ENCODE results near the gene SCT.

SCT gene

DNA sequence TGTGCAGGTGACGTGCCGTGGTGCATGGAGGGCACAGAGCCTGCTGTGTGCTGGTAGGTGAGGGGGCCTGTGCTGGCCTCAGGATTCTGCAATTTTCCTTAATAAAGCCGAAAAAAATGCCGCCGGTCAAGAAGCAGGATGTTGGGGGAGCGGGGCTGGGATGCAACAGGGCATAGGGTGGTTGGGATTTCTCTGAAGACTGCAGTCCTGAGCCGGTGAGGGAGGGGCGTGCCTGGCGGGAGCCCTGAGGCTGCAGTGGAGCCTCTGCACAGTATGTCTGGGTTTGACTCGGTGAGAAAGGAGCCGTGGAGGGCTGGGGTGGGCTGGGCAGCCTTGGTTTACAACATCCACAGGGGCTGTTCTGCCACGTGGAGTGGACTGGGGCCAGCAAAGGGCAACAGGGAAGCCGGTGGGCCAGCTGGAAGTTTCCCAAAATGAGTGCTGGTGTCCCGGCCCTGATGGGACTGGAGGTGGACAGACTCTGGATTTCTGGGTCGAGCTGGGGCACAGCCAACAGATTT lies 3.6 kb downstream of the SCT start:
- TF ChIP-seq, protein P1, sequence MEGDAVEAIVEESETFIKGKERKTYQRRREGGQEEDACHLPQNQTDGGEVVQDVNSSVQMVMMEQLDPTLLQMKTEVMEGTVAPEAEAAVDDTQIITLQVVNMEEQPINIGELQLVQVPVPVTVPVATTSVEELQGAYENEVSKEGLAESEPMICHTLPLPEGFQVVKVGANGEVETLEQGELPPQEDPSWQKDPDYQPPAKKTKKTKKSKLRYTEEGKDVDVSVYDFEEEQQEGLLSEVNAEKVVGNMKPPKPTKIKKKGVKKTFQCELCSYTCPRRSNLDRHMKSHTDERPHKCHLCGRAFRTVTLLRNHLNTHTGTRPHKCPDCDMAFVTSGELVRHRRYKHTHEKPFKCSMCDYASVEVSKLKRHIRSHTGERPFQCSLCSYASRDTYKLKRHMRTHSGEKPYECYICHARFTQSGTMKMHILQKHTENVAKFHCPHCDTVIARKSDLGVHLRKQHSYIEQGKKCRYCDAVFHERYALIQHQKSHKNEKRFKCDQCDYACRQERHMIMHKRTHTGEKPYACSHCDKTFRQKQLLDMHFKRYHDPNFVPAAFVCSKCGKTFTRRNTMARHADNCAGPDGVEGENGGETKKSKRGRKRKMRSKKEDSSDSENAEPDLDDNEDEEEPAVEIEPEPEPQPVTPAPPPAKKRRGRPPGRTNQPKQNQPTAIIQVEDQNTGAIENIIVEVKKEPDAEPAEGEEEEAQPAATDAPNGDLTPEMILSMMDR (IDR thresholded peaks at IDR 0.05) = no peak
- H3K9ac ChIP-seq = no peak overlapping the region
- no peaks in the 10 kb centered on the region for H3K27me3 ChIP-seq (ENCODE audit: control insufficient read depth, insufficient read depth, low read length)
- H3K27ac ChIP-seq = no peak overlapping the region
- H3K4me2 ChIP-seq (ENCODE audit: low read length) = no peak overlapping the region
- H3K36me3 ChIP-seq (ENCODE audit: control insufficient read depth, insufficient read depth, low read length) = no peaks in the 10 kb centered on the region
- no peaks in the 10 kb centered on the region for H3K79me2 ChIP-seq
- H3K4me3 ChIP-seq (ENCODE audit: low read depth, low read length) = no peak overlapping the region
- H2AFZ ChIP-seq = no peak overlapping the region
- H3K9me3 ChIP-seq (ENCODE audit: control insufficient read depth, low read length) = no peaks in the 10 kb centered on the region
- H3K4me1 ChIP-seq = no peaks in the 10 kb centered on the region

DNA sequence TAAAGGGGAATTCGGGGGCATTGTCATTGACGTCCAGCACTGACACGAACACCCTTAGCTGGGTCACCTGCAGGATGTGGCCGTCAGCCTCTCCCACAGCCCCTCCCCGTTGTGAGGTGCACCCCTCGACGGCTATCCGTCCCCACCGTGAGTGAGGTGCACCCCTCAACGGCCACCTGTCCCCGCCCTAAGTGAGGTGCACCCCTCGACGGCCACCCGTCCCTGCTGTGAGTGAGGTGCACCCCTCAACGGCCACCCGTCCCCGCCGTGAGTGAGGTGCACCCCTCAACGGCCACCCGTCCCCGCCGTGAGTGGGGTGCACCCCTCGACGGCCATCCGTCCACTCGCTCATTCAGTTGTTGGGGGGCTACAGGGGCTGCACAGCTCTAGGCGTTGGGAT lies 5.1 kb downstream of the SCT start:
- Histone ChIP-seq H3K4me1 (no peaks in the 10 kb centered on the region), H3K79me2 (no peaks in the 10 kb centered on the region), H3K4me3 (ENCODE audit: low read depth, low read length) (no peak overlapping the region), H3K27me3 (ENCODE audit: control insufficient read depth, insufficient read depth, low read length) (no peaks in the 10 kb centered on the region), H3K9me3 (ENCODE audit: control insufficient read depth, low read length) (no peaks in the 10 kb centered on the region), H2AFZ (no peak overlapping the region), H3K27ac (no peak overlapping the region), H3K9ac (no peak overlapping the region), H3K36me3 (ENCODE audit: control insufficient read depth, insufficient read depth, low read length) (no peaks in the 10 kb centered on the region), H3K4me2 (ENCODE audit: low read length) (no peak overlapping the region)
- TF ChIP-seq, protein P1 (IDR thresholded peaks at IDR 0.05) = no peak

DNA sequence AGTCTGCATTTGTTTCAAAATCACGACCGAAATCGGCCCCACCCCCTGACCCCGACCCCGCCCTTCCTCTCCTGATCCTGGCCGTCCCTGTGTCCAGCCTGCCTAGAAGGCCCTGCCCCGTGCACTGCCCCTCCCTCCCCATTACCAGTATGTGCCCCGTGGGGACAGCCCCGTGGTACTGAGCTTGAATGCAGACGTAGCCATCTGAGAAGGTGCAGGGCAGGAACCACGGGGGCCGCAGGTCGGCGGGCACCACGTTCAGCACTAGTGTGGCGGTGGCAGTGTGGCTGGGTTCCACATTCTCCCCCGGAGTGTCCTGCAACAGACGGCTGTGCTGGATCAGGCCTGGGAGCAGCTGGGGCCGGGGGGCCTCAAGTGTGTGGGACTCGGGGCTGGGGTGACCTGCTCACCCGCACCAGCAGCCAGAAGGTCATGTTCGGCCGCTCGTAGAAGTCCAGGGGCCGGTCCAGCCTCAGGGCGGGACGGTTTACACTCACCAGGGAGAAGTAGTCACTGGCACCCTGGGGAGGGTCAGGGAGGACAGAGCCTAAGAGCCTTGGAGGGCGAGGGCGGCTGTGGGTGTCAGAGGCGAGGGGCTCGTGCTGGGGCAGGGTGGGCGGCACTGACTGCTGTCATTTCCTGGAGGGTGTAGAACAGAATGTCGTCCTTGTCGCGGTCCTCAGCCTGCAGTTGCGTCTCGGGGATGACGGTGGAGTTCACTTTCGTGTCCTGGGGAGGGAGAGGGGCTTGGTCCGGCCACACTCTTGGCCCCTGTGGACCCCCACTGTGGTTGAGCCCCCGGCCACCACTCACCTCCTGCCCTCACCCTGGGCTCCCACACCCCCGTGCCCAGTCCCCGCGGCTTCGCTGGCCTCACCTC lies 5.8 kb downstream of the SCT start:
- TF ChIP-seq, protein P1 (IDR thresholded peaks at IDR 0.05) = no peak
- Histone ChIP-seq H3K27me3 (ENCODE audit: control insufficient read depth, insufficient read depth, low read length) (no peaks in the 10 kb centered on the region), H3K36me3 (ENCODE audit: control insufficient read depth, insufficient read depth, low read length) (no peaks in the 10 kb centered on the region), H3K27ac (no peak overlapping the region), H3K9me3 (ENCODE audit: control insufficient read depth, low read length) (no peaks in the 10 kb centered on the region), H3K79me2 (no peaks in the 10 kb centered on the region), H3K9ac (no peak overlapping the region), H3K4me1 (no peaks in the 10 kb centered on the region), H3K4me3 (ENCODE audit: low read depth, low read length) (no peak overlapping the region), H3K4me2 (ENCODE audit: low read length) (no peak overlapping the region), H2AFZ (no peak overlapping the region)

DNA sequence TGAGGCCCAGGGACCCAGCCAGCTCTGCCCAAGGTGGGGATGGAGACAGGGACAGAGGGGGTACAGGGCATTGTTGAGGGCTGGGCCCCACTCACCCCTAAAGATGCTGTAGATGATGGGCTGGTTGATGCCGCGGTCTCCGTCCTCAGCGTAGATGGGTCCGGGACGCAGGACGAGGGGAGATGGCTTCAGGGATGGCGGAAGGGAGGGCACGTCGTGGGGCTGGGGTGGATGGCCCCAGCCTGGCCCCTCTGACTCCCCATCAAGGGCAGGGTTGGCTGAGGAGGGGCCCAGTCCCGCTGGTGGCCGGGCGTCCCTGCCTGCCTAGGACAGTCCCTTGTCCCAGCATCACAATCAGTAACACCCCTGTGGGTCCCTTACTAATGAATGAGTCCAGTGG lies 6.8 kb downstream of the SCT start:
- no peaks in the 10 kb centered on the region for H3K4me1 ChIP-seq
- H3K9me3 ChIP-seq (ENCODE audit: control insufficient read depth, low read length) = no peaks in the 10 kb centered on the region
- H3K4me3 ChIP-seq (ENCODE audit: low read depth, low read length) = no peak overlapping the region
- no peak overlapping the region for H3K27ac ChIP-seq
- no peak overlapping the region for H3K9ac ChIP-seq
- TF ChIP-seq, protein P1 (IDR thresholded peaks at IDR 0.05) = no peak
- H3K79me2 ChIP-seq = no peaks in the 10 kb centered on the region
- no peaks in the 10 kb centered on the region for H3K27me3 ChIP-seq (ENCODE audit: control insufficient read depth, insufficient read depth, low read length)
- H2AFZ ChIP-seq = no peak overlapping the region
- no peak overlapping the region for H3K4me2 ChIP-seq (ENCODE audit: low read length)
- no peaks in the 10 kb centered on the region for H3K36me3 ChIP-seq (ENCODE audit: control insufficient read depth, insufficient read depth, low read length)

Data from parathyroid adenoma (tissue), 2 donors.